Large intestine (tissue), 3 donors: ENCODE measurements around the gene DIDO1. TPM values are rescaled to one million over a fixed set of nuclear protein-coding genes. Genes with fewer than 3 reads are reported as not detected.

Experiments used
- DNase-seq, 2 donors: peaks; one replicate each; pipeline versions ENCODE4 v3.0.0 to v3.0.0-alpha.2; 2013
- H3K27ac ChIP-seq: one replicate; pipeline ENCODE4 v1.5.1; 2013; ENCODE audit warnings: low read length
- H3K27me3 ChIP-seq: 2 replicates; pipeline ENCODE4 v1.6.1; 2013; ENCODE audit warnings: low read length; ENCODE audit not compliant: control insufficient read depth, insufficient read depth
- H3K36me3 ChIP-seq: 2 replicates; pipeline ENCODE4 v1.6.1; 2013; ENCODE audit warnings: low read length; ENCODE audit not compliant: control insufficient read depth, insufficient read depth
- H3K4me1 ChIP-seq: one replicate; pipeline ENCODE4 v1.6.1; 2013; ENCODE audit warnings: low read length; ENCODE audit not compliant: control insufficient read depth, insufficient read depth
- H3K4me3 ChIP-seq: one replicate; pipeline ENCODE4 v1.5.1; 2013; ENCODE audit warnings: low read length
- H3K9me3 ChIP-seq: one replicate; pipeline ENCODE4 v1.6.1; 2013; ENCODE audit warnings: mild to moderate bottlenecking, low read depth, low read length, moderate library complexity; ENCODE audit not compliant: control insufficient read depth
- WGBS: methylation state at CpG from one replicate; pipeline ENCODE4 v1.1.5; 2013; ENCODE audit warnings: low lambda C conversion rate; ENCODE audit not compliant: insufficient coverage; 5-methylcytosine and 5-hydroxymethylcytosine counted together
- polyA plus RNA-seq: library from polyadenylated mRNA; unstranded; fragments of 120-200 nt; gene quantifications from one replicate; pipeline ENCODE4 v1.2.1, GENCODE V29; 2013

The DIDO1 gene
- polyA plus RNA-seq, 1 donor = 51.6 TPM

- Histone ChIP-seq H3K9me3 (no peaks in the 10 kb centered on the region), H3K27ac (peak overlapping the region; percentile 30), H3K4me1 (peaks cover 12% of the 10 kb centered on the region), H3K27me3 (no peaks in the 10 kb centered on the region), H3K36me3 (peaks cover 49% of the 10 kb centered on the region), H3K4me3 (no peak overlapping the region)
- DNase-seq = peak; percentile 49 to 72
- WGBS = no CpG with 5 or more reads among the region's 11 CpGs
These were observed 26.1 kb downstream of the DIDO1 start for GRCh38 chr20:62900052-62900691.

GRCh38 chr20:62899633-62900051 lies 26.7 kb downstream of the DIDO1 start:
- no peaks in the 10 kb centered on the region for H3K9me3 ChIP-seq
- H3K4me1 ChIP-seq = peaks cover 12% of the 10 kb centered on the region
- peak in 1 of 2 donors; percentile 45 for DNase-seq
- WGBS = no CpG with 5 or more reads among the region's 6 CpGs
- H3K36me3 ChIP-seq = peaks cover 49% of the 10 kb centered on the region
- no peak overlapping the region for H3K27ac ChIP-seq
- H3K4me3 ChIP-seq = no peak overlapping the region
- no peaks in the 10 kb centered on the region for H3K27me3 ChIP-seq

- Histone ChIP-seq H3K27me3 (no peaks in the 10 kb centered on the region), H3K27ac (no peak overlapping the region), H3K4me1 (peaks cover 12% of the 10 kb centered on the region), H3K9me3 (no peaks in the 10 kb centered on the region), H3K36me3 (peaks cover 50% of the 10 kb centered on the region), H3K4me3 (no peak overlapping the region)
- DNase-seq = no peak
- no CpG with 5 or more reads among the region's 16 CpGs for WGBS
These were observed 27.2 kb downstream of the DIDO1 start for GRCh38 chr20:62898970-62899632.

GRCh38 chr20:62898093-62898964 lies 28.0 kb downstream of the DIDO1 start:
- Histone ChIP-seq H3K27ac (no peak overlapping the region), H3K9me3 (no peaks in the 10 kb centered on the region), H3K4me3 (no peak overlapping the region), H3K36me3 (peaks cover 50% of the 10 kb centered on the region), H3K27me3 (no peaks in the 10 kb centered on the region), H3K4me1 (peaks cover 12% of the 10 kb centered on the region)
- peak in 1 of 2 donors; percentile 43 for DNase-seq
- 100% methylated on average over 2 of the region's 16 CpGs for WGBS

- Histone ChIP-seq H3K9me3 (no peaks in the 10 kb centered on the region), H3K36me3 (peaks cover 52% of the 10 kb centered on the region), H3K4me3 (no peak overlapping the region), H3K4me1 (peaks cover 12% of the 10 kb centered on the region), H3K27me3 (no peaks in the 10 kb centered on the region), H3K27ac (no peak overlapping the region)
- no peak for DNase-seq
- WGBS = no CpG with 5 or more reads among the region's 11 CpGs
These were observed 28.6 kb downstream of the DIDO1 start for GRCh38 chr20:62897666-62898065.

GRCh38 chr20:62896526-62896925 lies 29.8 kb downstream of the DIDO1 start:
- H3K9me3 ChIP-seq = no peaks in the 10 kb centered on the region
- H3K4me3 ChIP-seq = no peak overlapping the region
- no peak for DNase-seq
- peaks cover 12% of the 10 kb centered on the region for H3K4me1 ChIP-seq
- no peak overlapping the region for H3K27ac ChIP-seq
- peaks cover 54% of the 10 kb centered on the region for H3K36me3 ChIP-seq
- no CpG with 5 or more reads among the region's 16 CpGs for WGBS
- H3K27me3 ChIP-seq = no peaks in the 10 kb centered on the region

- no peak for DNase-seq
- no peak overlapping the region for H3K4me3 ChIP-seq
- H3K36me3 ChIP-seq = peaks cover 59% of the 10 kb centered on the region
- H3K27me3 ChIP-seq = no peaks in the 10 kb centered on the region
- WGBS = no CpG with 5 or more reads among the region's 9 CpGs
- no peaks in the 10 kb centered on the region for H3K9me3 ChIP-seq
- no peak overlapping the region for H3K27ac ChIP-seq
- peaks cover 12% of the 10 kb centered on the region for H3K4me1 ChIP-seq
These were observed 30.8 kb downstream of the DIDO1 start for GRCh38 chr20:62895539-62895938.

GRCh38 chr20:62894261-62894660 lies 32.0 kb downstream of the DIDO1 start:
- H3K27me3 ChIP-seq = no peaks in the 10 kb centered on the region
- 95% methylated on average over 3 of the region's 14 CpGs for WGBS
- H3K4me1 ChIP-seq = peaks cover 6% of the 10 kb centered on the region
- H3K36me3 ChIP-seq = peaks cover 71% of the 10 kb centered on the region
- H3K27ac ChIP-seq = no peak overlapping the region
- H3K4me3 ChIP-seq = no peak overlapping the region
- no peaks in the 10 kb centered on the region for H3K9me3 ChIP-seq
- DNase-seq = no peak

GRCh38 chr20:62893700-62894099 lies 32.6 kb downstream of the DIDO1 start:
- no peak overlapping the region for H3K27ac ChIP-seq
- no peaks in the 10 kb centered on the region for H3K27me3 ChIP-seq
- 100% methylated on average over 2 of the region's 14 CpGs for WGBS
- peaks cover 6% of the 10 kb centered on the region for H3K4me1 ChIP-seq
- H3K9me3 ChIP-seq = no peaks in the 10 kb centered on the region
- DNase-seq = no peak
- no peak overlapping the region for H3K4me3 ChIP-seq
- peaks cover 77% of the 10 kb centered on the region for H3K36me3 ChIP-seq
